ENCODE results near the gene PKNOX1.

DNA sequence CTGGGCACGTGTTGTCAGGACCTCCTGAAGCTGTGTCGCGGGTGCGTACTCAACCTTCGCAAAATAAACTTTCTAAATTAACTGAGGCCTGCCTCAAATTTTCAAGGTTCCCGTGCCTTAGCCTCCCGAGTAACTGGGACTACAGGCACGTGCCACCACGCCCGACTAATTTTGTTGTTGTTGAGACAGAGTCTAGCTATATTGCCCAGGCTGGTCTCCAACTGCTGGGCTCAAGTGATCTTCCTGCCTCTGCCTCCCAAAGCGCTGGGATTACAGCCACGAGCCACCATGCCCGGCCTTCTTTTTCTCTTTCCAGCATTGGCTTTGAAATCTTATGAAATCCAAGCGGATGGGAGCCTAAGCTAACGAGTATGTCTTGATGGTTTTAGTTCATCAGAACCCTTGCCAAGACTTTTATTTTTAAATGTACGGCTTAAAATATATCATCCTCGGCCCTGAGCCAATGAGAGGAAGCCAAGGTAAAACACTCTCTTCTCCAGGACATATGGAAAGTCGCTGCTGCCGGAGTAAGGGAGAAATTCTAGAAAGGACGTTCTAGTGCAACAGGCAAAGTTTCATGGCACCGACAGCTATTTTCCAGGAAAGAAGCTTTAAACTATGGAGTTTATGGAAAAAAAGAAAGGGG, 36.3 kb upstream of the PKNOX1 start:
- TF ChIP-seq, protein P1, sequence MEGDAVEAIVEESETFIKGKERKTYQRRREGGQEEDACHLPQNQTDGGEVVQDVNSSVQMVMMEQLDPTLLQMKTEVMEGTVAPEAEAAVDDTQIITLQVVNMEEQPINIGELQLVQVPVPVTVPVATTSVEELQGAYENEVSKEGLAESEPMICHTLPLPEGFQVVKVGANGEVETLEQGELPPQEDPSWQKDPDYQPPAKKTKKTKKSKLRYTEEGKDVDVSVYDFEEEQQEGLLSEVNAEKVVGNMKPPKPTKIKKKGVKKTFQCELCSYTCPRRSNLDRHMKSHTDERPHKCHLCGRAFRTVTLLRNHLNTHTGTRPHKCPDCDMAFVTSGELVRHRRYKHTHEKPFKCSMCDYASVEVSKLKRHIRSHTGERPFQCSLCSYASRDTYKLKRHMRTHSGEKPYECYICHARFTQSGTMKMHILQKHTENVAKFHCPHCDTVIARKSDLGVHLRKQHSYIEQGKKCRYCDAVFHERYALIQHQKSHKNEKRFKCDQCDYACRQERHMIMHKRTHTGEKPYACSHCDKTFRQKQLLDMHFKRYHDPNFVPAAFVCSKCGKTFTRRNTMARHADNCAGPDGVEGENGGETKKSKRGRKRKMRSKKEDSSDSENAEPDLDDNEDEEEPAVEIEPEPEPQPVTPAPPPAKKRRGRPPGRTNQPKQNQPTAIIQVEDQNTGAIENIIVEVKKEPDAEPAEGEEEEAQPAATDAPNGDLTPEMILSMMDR (conservative IDR thresholded peaks at IDR 0.05; ENCODE audit: low read depth in 2 of 2), result no peak
- TF ChIP-seq ZNF462 (CRISPR knock-in tag; IDR thresholded peaks at IDR 0.05) (no peak), POLR2AphosphoS5 (IDR thresholded peaks at IDR 0.05; ENCODE audit: low read depth) (no peak), JUNB (IDR thresholded peaks at IDR 0.05; ENCODE audit: unreplicated experiment) (no peak), EZH2 (IDR thresholded peaks at IDR 0.05; ENCODE audit: low read depth, unreplicated experiment) (no peak)
- TF ChIP-seq, protein P2, sequence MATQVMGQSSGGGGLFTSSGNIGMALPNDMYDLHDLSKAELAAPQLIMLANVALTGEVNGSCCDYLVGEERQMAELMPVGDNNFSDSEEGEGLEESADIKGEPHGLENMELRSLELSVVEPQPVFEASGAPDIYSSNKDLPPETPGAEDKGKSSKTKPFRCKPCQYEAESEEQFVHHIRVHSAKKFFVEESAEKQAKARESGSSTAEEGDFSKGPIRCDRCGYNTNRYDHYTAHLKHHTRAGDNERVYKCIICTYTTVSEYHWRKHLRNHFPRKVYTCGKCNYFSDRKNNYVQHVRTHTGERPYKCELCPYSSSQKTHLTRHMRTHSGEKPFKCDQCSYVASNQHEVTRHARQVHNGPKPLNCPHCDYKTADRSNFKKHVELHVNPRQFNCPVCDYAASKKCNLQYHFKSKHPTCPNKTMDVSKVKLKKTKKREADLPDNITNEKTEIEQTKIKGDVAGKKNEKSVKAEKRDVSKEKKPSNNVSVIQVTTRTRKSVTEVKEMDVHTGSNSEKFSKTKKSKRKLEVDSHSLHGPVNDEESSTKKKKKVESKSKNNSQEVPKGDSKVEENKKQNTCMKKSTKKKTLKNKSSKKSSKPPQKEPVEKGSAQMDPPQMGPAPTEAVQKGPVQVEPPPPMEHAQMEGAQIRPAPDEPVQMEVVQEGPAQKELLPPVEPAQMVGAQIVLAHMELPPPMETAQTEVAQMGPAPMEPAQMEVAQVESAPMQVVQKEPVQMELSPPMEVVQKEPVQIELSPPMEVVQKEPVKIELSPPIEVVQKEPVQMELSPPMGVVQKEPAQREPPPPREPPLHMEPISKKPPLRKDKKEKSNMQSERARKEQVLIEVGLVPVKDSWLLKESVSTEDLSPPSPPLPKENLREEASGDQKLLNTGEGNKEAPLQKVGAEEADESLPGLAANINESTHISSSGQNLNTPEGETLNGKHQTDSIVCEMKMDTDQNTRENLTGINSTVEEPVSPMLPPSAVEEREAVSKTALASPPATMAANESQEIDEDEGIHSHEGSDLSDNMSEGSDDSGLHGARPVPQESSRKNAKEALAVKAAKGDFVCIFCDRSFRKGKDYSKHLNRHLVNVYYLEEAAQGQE (IDR thresholded peaks at IDR 0.05; ENCODE audit: unreplicated experiment), result no peak

All from GM23338 (cell line).